H9 (cell line): ENCODE results near the gene KRT78. TPM values are rescaled to one million over a fixed set of nuclear protein-coding genes. Genes with fewer than 3 reads are reported as not detected.

Source experiments
- DNase-seq: peaks from one replicate; pipeline ENCODE4 v3.0.0-alpha.2; 2017
- H2AFZ ChIP-seq: one replicate; pipeline ENCODE4 v1.6.1; 2013; ENCODE audit warnings: mild to moderate bottlenecking, low read length, control low read depth, moderate library complexity
- H2AK5ac ChIP-seq: 2 replicates; pipeline ENCODE4 v1.6.1; 2013; ENCODE audit warnings: low read length, control low read depth, mixed read lengths; ENCODE audit not compliant: insufficient read length
- H2BK120ac ChIP-seq: one replicate; pipeline ENCODE4 v1.6.1; 2013; ENCODE audit warnings: low read depth, mild to moderate bottlenecking, low read length, control low read depth, inconsistent platforms; ENCODE audit not compliant: poor library complexity, severe bottlenecking
- H2BK12ac ChIP-seq: 2 replicates; pipeline ENCODE4 v1.6.1; 2013; ENCODE audit warnings: low read length, control low read depth, mixed read lengths, low read depth; ENCODE audit not compliant: insufficient read length
- H2BK15ac ChIP-seq: 2 replicates; pipeline ENCODE4 v1.6.1; 2013; ENCODE audit warnings: low read depth, low read length, control low read depth
- H2BK20ac ChIP-seq: one replicate; pipeline ENCODE4 v1.6.1; 2013; ENCODE audit warnings: low read depth, mild to moderate bottlenecking, low read length, control low read depth, inconsistent platforms; ENCODE audit not compliant: poor library complexity, severe bottlenecking
- H2BK5ac ChIP-seq: 2 replicates; pipeline ENCODE4 v1.6.1; 2013; ENCODE audit warnings: low read length, control low read depth, mixed read lengths; ENCODE audit not compliant: insufficient read length
- H3K14ac ChIP-seq: 2 replicates; pipeline ENCODE4 v1.6.1; 2013; ENCODE audit warnings: low read length, control low read depth; ENCODE audit not compliant: insufficient read depth
- H3K18ac ChIP-seq: 2 replicates; pipeline ENCODE4 v1.6.1; 2013; ENCODE audit warnings: low read depth, mild to moderate bottlenecking, mixed read lengths, low read length, control low read depth; ENCODE audit not compliant: insufficient read length
- H3K23ac ChIP-seq: 2 replicates; pipeline ENCODE4 v1.6.1; 2013; ENCODE audit warnings: low read length, control low read depth, mixed read lengths, low read depth; ENCODE audit not compliant: insufficient read length
- H3K23me2 ChIP-seq: 2 replicates; pipeline ENCODE4 v1.6.1; 2013; ENCODE audit warnings: low read depth, mild to moderate bottlenecking, mixed read lengths, low read length, control low read depth; ENCODE audit not compliant: insufficient read length, poor library complexity, severe bottlenecking
- H3K27ac ChIP-seq: 2 replicates; pipeline ENCODE4 v1.5.1; 2013; ENCODE audit warnings: low read length, control low read depth, mixed read lengths, low read depth; ENCODE audit not compliant: insufficient read length
- H3K27me3 ChIP-seq: 2 replicates; pipeline ENCODE4 v1.6.1; 2013; ENCODE audit warnings: low read length, control low read depth, inconsistent platforms; ENCODE audit not compliant: insufficient read depth
- H3K4ac ChIP-seq: 2 replicates; pipeline ENCODE4 v1.6.1; 2013; ENCODE audit warnings: low read depth, mild to moderate bottlenecking, control low read depth, inconsistent platforms, low read length, moderate library complexity
- H3K4me1 ChIP-seq: 2 replicates; pipeline ENCODE4 v1.6.1; 2013; ENCODE audit warnings: low read length, control low read depth, inconsistent platforms; ENCODE audit not compliant: insufficient read depth
- H3K4me2 ChIP-seq: 2 replicates; pipeline ENCODE4 v1.6.1; 2013; ENCODE audit warnings: low read length, control low read depth, mixed read lengths; ENCODE audit not compliant: insufficient read length, insufficient read depth
- H3K56ac ChIP-seq: 2 replicates; pipeline ENCODE4 v1.6.1; 2013; ENCODE audit warnings: low read depth, mild to moderate bottlenecking, mixed read lengths, low read length, control low read depth; ENCODE audit not compliant: insufficient read length
- H3K79me1 ChIP-seq: 2 replicates; pipeline ENCODE4 v1.6.1; 2013; ENCODE audit warnings: low read depth, mild to moderate bottlenecking, moderate library complexity, low read length, control low read depth, inconsistent platforms; ENCODE audit not compliant: insufficient read depth, poor library complexity, severe bottlenecking
- H3K79me2 ChIP-seq: 2 replicates; pipeline ENCODE4 v1.6.1; 2013; ENCODE audit warnings: low read length, control low read depth, inconsistent platforms; ENCODE audit not compliant: insufficient read depth
- H3K9ac ChIP-seq: 2 replicates; pipeline ENCODE4 v1.6.1; 2013; ENCODE audit warnings: low read length, control low read depth, mixed read lengths; ENCODE audit not compliant: insufficient read length; ENCODE audit errors: extremely low read depth
- H3K9me3 ChIP-seq: one replicate; pipeline ENCODE4 v1.6.1; 2013; ENCODE audit warnings: low read depth, low read length, inconsistent platforms; ENCODE audit not compliant: control insufficient read depth
- H3T11ph ChIP-seq: one replicate; pipeline ENCODE4 v1.6.1; 2013; ENCODE audit warnings: mild to moderate bottlenecking, low read length, control low read depth, inconsistent platforms
- H4K20me1 ChIP-seq: one replicate; pipeline ENCODE4 v1.6.1; 2013; ENCODE audit not compliant: control insufficient read depth, insufficient read length, insufficient read depth
- H4K5ac ChIP-seq: 2 replicates; pipeline ENCODE4 v1.6.1; 2013; ENCODE audit warnings: low read depth, mild to moderate bottlenecking, mixed read lengths, low read length, control low read depth; ENCODE audit not compliant: insufficient read length
- H4K8ac ChIP-seq: replicated peaks from 2 replicates; pipeline ENCODE4 v1.6.1; 2013; ENCODE audit warnings: low read length, control low read depth, mixed read lengths, low read depth; ENCODE audit not compliant: insufficient read length
- H4K91ac ChIP-seq: 2 replicates; pipeline ENCODE4 v1.6.1; 2013; ENCODE audit warnings: low read depth, mild to moderate bottlenecking, moderate library complexity, mixed read lengths, low read length, control low read depth; ENCODE audit not compliant: insufficient read length
- H3K27ac Mint-ChIP-seq, 3 experiments: 2 replicates in 2 of 3; 3 replicates in 1 of 3; pipeline ENCODE4 v1.8.0; 2020 to 2021; ENCODE audit warnings: mixed read lengths in 3 of 3, mild to moderate bottlenecking in 1 of 3, moderate library complexity in 1 of 3
- H3K27me3 Mint-ChIP-seq: 2 replicates; pipeline ENCODE4 v1.8.0; 2021; ENCODE audit warnings: low read depth, mild to moderate bottlenecking, moderate library complexity, mixed read lengths
- H3K36me3 Mint-ChIP-seq, 3 experiments: 2 replicates in 2 of 3; 3 replicates in 1 of 3; pipeline ENCODE4 v1.8.0; 2020 to 2021; ENCODE audit warnings: low read depth in 3 of 3, mixed read lengths in 3 of 3; ENCODE audit not compliant: insufficient read depth in 1 of 3
- H3K4me1 Mint-ChIP-seq, 2 experiments: 2 replicates each; pipeline ENCODE4 v1.8.0; 2020; ENCODE audit warnings: mixed read lengths in 2 of 2
- H3K4me3 Mint-ChIP-seq, 2 experiments: 2 replicates in 1 of 2; 3 replicates in 1 of 2; pipeline ENCODE4 v1.8.0; 2020 to 2021; ENCODE audit warnings: mild to moderate bottlenecking in 2 of 2, mixed read lengths in 2 of 2, moderate library complexity in 1 of 2
- H3K9me3 Mint-ChIP-seq, 2 experiments: 2 replicates in 1 of 2; 3 replicates in 1 of 2; pipeline ENCODE4 v1.8.0; 2020; ENCODE audit warnings: mild to moderate bottlenecking in 2 of 2, mixed read lengths in 2 of 2, moderate library complexity in 1 of 2
- CTCF ChIP-seq: fragments of 200-600 bp; sonication (generic); conservative IDR thresholded peaks from 3 replicates; pipeline ENCODE4 v1.8.0; 2021; ENCODE audit warnings: antibody characterized with exemption, mild to moderate bottlenecking
- WGBS: extraction: QIAGEN DNeasy Blood & Tissue Kit; methylation state at CpG from one replicate; pipeline ENCODE4 v1.1.7; 2013; ENCODE audit warnings: missing lambda C conversion rate, low lambda C conversion rate, mixed read lengths; ENCODE audit not compliant: insufficient read length; ENCODE audit errors: extremely low coverage; 5-methylcytosine and 5-hydroxymethylcytosine counted together
- total RNA-seq: library from RNA; stranded (reverse); gene quantifications from 2 replicates; pipeline ENCODE4 v1.2.1, GENCODE V29; 2021

KRT78 gene
- total RNA-seq, 1 experiment from 2014 or later, result not detected

GRCh38 chr12:52821826-52822660 lies 26.8 kb downstream of the KRT78 start:
- Histone ChIP-seq H2AK5ac (no peak overlapping the region), H4K20me1 (no peaks in the 10 kb centered on the region), H4K8ac (no peak overlapping the region), H3K23ac (no peak overlapping the region), H3K18ac (no peak overlapping the region), H3K79me2 (no peaks in the 10 kb centered on the region), H3K4ac (no peak overlapping the region), H3K56ac (no peak overlapping the region), H3K9me3 (no peaks in the 10 kb centered on the region), H2BK15ac (no peak overlapping the region), H3K9ac (no peak overlapping the region), H2BK120ac (no peak overlapping the region), H3K4me2 (no peak overlapping the region), H3K4me1 (no peaks in the 10 kb centered on the region; the same call in 1 of the 2 replicates), H2BK5ac (no peak overlapping the region), H3T11ph (no peak overlapping the region), H2AFZ (no peak overlapping the region), H2BK12ac (no peak overlapping the region), H4K5ac (no peak overlapping the region), H3K27me3 (no peaks in the 10 kb centered on the region), H3K79me1 (no peaks in the 10 kb centered on the region), H3K27ac (no peak overlapping the region), H4K91ac (no peak overlapping the region), H2BK20ac (no peak overlapping the region), H3K14ac (no peak overlapping the region), H3K23me2 (no peaks in the 10 kb centered on the region)
- Mint-ChIP-seq H3K4me1 (peaks cover 5 to 10% of the 10 kb centered on the region in 2 experiments), H3K27me3 (no peaks in the 10 kb centered on the region; the same call in 1 of the 2 replicates), H3K36me3 (no peaks in the 10 kb centered on the region; a peak in 1 of 7 replicates), H3K4me3 (no peak overlapping the region), H3K27ac (no peak overlapping the region), H3K9me3 (no peaks in the 10 kb centered on the region)
- WGBS, result no CpG with 5 or more reads among the region's 10 CpGs
- no peak for TF ChIP-seq CTCF
- no peak for DNase-seq
